Measurements from ENCODE around the gene PRR9.

GRCh38 chr1:153251562-153251961 is 34.2 kb downstream of the PRR9 start:
- TF ChIP-seq CTCF (IDR thresholded peaks at IDR 0.05; ENCODE audit: borderline replicate concordance, extremely low read depth, low read length, poor library complexity, severe bottlenecking) (no peak), EZH2 (IDR thresholded peaks at IDR 0.05; ENCODE audit: borderline replicate concordance, low read depth, low read length, severe bottlenecking) (no peak)

All from DND-41 (cell line).